Gastrocnemius medialis (tissue), 4 donors: ENCODE data around the gene KHDRBS2. TPM values are rescaled to one million over a fixed set of nuclear protein-coding genes. Genes with fewer than 3 reads are reported as not detected.

ENCODE experiments used
- ATAC-seq, 2 donors: fragments of 150-250 bp; one replicate each; pipeline ENCODE4 v1.9.1; 2016
- DNase-seq, 2 donors: peaks; one replicate each; pipeline ENCODE4 v3.0.0-alpha.2; 2019
- H3K27ac ChIP-seq, 4 donors: fragments of 200-600 bp; sonication (generic); 1 replicate in 1 of 4; 2 replicates in 3 of 4; pipeline ENCODE4 v1.5.1; 2016 to 2018; ENCODE audit warnings: mild to moderate bottlenecking in 2 of 4, moderate library complexity in 1 of 4
- H3K27me3 ChIP-seq, 3 donors: fragments of 200-600 bp; sonication (generic) in 2 of 3; 1 replicate in 1 of 3; 2 replicates in 2 of 3; pipeline versions ENCODE4 v1.5.1 to v1.6.0; 2016 to 2019; ENCODE audit warnings: mild to moderate bottlenecking in 1 of 3, moderate library complexity in 1 of 3
- H3K36me3 ChIP-seq, 2 donors: fragments of 200-600 bp; sonication (generic) in 1 of 2; one replicate each; pipeline ENCODE4 v1.5.1; 2017 to 2018
- H3K4me1 ChIP-seq, 2 donors: fragments of 200-600 bp; sonication (generic) in 1 of 2; one replicate each; pipeline ENCODE4 v1.5.1; 2016 to 2017; ENCODE audit warnings: mild to moderate bottlenecking in 2 of 2
- H3K4me3 ChIP-seq, 4 donors: fragments of 200-600 bp; sonication (generic) in 3 of 4; 1 replicate in 1 of 4; 2 replicates in 3 of 4; pipeline ENCODE4 v1.5.1; 2016 to 2019; ENCODE audit warnings: mild to moderate bottlenecking in 2 of 4
- H3K9me3 ChIP-seq, 3 donors: fragments of 200-600 bp; sonication (generic) in 2 of 3; 1 replicate in 1 of 3; 2 replicates in 2 of 3; pipeline ENCODE4 v1.5.1; 2016 to 2019
- POLR2A ChIP-seq, 2 donors: fragments of 450-650 bp; IDR thresholded peaks; one replicate each; pipeline ENCODE4 v1.6.1; 2017; ENCODE audit warnings: antibody characterized with exemption in 2 of 2, mild to moderate bottlenecking in 2 of 2, moderate library complexity in 2 of 2
- in situ Hi-C, 4 donors: fragments of 200-750 bp; cut with MboI; loops; one replicate each; pipeline versions ENCODE4 v1.15.0 to v1.8.0; 2017; ENCODE audit warnings: low sequenced_read_pairs in 4 of 4
- intact Hi-C: fragments of 100-400 bp; cut with DNase I; formaldehyde crosslinking; loops from one replicate; pipeline ENCODE4 v1.15.1; 2023; ENCODE audit warnings: low total_unique reads
- total RNA-seq, 4 donors: library from RNA; depleted of rRNA; stranded (reverse); fragments of >200 nt; gene quantifications; one replicate each; pipeline versions ENCODE4 v1.1.0 to v1.2.3, GENCODE V29; 2016
- TF ChIP-seq, protein P1 (sequence below), 5 experiments: fragments of 450-650 bp in 3 of 5; fragments of 200-600 bp in 2 of 5; sonication (generic) in 2 of 5; IDR thresholded peaks in 4 of 5; conservative IDR thresholded peaks in 1 of 5; 1 replicate in 4 of 5; 2 replicates in 1 of 5; pipeline ENCODE4 v1.5.1; 2016 to 2019; ENCODE audit warnings: antibody characterized with exemption in 5 of 5, mild to moderate bottlenecking in 3 of 5, moderate library complexity in 3 of 5

KHDRBS2 gene
- total RNA-seq, 4 donors from 2014 or later: 0.44 TPM; not detected in 3

- Histone ChIP-seq H3K4me1 (no peaks in the 10 kb centered on the region), H3K4me3 (no peak overlapping the region), H3K27ac (no peak overlapping the region), H3K27me3 (no peaks in the 10 kb centered on the region), H3K36me3 (no peaks in the 10 kb centered on the region), H3K9me3 (no peaks in the 10 kb centered on the region)
- TF ChIP-seq, protein P1, sequence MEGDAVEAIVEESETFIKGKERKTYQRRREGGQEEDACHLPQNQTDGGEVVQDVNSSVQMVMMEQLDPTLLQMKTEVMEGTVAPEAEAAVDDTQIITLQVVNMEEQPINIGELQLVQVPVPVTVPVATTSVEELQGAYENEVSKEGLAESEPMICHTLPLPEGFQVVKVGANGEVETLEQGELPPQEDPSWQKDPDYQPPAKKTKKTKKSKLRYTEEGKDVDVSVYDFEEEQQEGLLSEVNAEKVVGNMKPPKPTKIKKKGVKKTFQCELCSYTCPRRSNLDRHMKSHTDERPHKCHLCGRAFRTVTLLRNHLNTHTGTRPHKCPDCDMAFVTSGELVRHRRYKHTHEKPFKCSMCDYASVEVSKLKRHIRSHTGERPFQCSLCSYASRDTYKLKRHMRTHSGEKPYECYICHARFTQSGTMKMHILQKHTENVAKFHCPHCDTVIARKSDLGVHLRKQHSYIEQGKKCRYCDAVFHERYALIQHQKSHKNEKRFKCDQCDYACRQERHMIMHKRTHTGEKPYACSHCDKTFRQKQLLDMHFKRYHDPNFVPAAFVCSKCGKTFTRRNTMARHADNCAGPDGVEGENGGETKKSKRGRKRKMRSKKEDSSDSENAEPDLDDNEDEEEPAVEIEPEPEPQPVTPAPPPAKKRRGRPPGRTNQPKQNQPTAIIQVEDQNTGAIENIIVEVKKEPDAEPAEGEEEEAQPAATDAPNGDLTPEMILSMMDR (IDR thresholded peaks at IDR 0.05 in 4 of 5, conservative IDR thresholded peaks at IDR 0.05 in 1 of 5): no peak
- TF ChIP-seq POLR2A (IDR thresholded peaks at IDR 0.05): no peak
- ATAC-seq (no peak), DNase-seq (no peak)
- in situ Hi-C loops (no loop called here), intact Hi-C loops (no loop called here)
Observed at GRCh38 chr6:61909486-61909885, 376.5 kb downstream of the KHDRBS2 start.

DNA sequence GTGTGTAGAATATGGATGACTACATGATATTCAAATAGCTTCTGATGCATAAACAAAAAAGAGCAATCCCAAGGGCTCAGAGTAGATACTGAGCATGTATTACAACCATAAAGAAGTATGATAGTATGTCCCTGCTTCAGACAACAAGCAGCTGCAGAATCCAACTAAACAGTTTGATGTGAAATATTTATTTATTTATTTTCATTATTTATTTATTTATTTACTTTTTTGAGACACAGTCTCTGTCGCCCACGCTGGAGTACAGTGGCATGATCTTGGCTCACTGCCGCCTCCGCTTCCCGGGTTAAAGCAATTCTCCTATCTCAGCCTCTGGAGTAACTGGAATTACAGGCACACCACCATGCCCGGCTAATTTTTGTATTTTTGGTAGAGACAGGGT, 384.3 kb downstream of the KHDRBS2 start:
- TF ChIP-seq, protein P1 (IDR thresholded peaks at IDR 0.05 in 4 of 5, conservative IDR thresholded peaks at IDR 0.05 in 1 of 5): no peak
- no peak for TF ChIP-seq POLR2A (IDR thresholded peaks at IDR 0.05)
- intact Hi-C loops: no loop called here

DNA sequence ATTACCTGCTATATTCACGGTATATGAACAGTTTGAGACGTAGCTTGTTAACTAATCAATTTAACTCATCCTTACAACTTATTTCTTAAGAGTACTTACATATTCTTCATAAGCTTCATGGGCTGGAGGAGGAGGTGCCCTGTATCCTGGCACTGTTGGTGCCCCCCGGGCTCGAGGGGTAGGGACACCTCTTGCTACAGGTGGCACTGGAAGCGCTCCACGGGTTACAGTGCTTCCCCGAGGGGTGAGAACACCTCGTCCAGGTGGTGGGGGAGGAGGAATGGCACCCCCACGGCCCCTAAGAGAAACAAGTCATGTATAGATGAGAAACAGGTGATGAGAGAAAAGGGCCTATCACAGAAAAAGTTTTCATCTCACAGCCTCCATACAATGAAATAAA, 391.5 kb downstream of the KHDRBS2 start:
- no peaks in the 10 kb centered on the region for H3K4me1 ChIP-seq

More for the DNA sequence above, 384.3 kb downstream of the KHDRBS2 start:
- Histone ChIP-seq H3K4me3 (no peak overlapping the region), H3K9me3 (no peaks in the 10 kb centered on the region), H3K36me3 (no peaks in the 10 kb centered on the region), H3K27me3 (no peaks in the 10 kb centered on the region), H3K27ac (no peak overlapping the region), H3K4me1 (no peaks in the 10 kb centered on the region)
- DNase-seq (no peak), ATAC-seq (no peak)
- in situ Hi-C loops: no loop called here

GRCh38 chr6:61887423-61887822, 398.6 kb downstream of the KHDRBS2 start:
- Histone ChIP-seq H3K9me3 (no peaks in the 10 kb centered on the region), H3K4me1 (no peaks in the 10 kb centered on the region), H3K4me3 (no peak overlapping the region), H3K36me3 (no peaks in the 10 kb centered on the region), H3K27ac (no peak overlapping the region), H3K27me3 (no peaks in the 10 kb centered on the region)
- intact Hi-C loops (no loop called here), in situ Hi-C loops (no loop called here)
- TF ChIP-seq, protein P1 (IDR thresholded peaks at IDR 0.05 in 4 of 5, conservative IDR thresholded peaks at IDR 0.05 in 1 of 5): no peak
- no peak for TF ChIP-seq POLR2A (IDR thresholded peaks at IDR 0.05)
- ATAC-seq (no peak), DNase-seq (no peak)

More for the DNA sequence above, 391.5 kb downstream of the KHDRBS2 start:
- DNase-seq: no peak
- no peak overlapping the region for H3K27ac ChIP-seq
- in situ Hi-C loops (no loop called here), intact Hi-C loops (no loop called here)
- no peak for TF ChIP-seq POLR2A (IDR thresholded peaks at IDR 0.05)
- TF ChIP-seq, protein P1 (IDR thresholded peaks at IDR 0.05 in 4 of 5, conservative IDR thresholded peaks at IDR 0.05 in 1 of 5): no peak
- no peaks in the 10 kb centered on the region for H3K27me3 ChIP-seq
- no peaks in the 10 kb centered on the region for H3K9me3 ChIP-seq
- no peak for ATAC-seq
- no peak overlapping the region for H3K4me3 ChIP-seq
- no peaks in the 10 kb centered on the region for H3K36me3 ChIP-seq

- no peaks in the 10 kb centered on the region for H3K27me3 ChIP-seq
- no peak for DNase-seq
- no peaks in the 10 kb centered on the region for H3K9me3 ChIP-seq
- intact Hi-C loops (no loop called here), in situ Hi-C loops (no loop called here)
- H3K27ac ChIP-seq: no peak overlapping the region
- no peaks in the 10 kb centered on the region for H3K4me1 ChIP-seq
- no peaks in the 10 kb centered on the region for H3K36me3 ChIP-seq
- TF ChIP-seq POLR2A (IDR thresholded peaks at IDR 0.05): no peak
- TF ChIP-seq, protein P1 (IDR thresholded peaks at IDR 0.05 in 4 of 5, conservative IDR thresholded peaks at IDR 0.05 in 1 of 5): no peak
- no peak overlapping the region for H3K4me3 ChIP-seq
- ATAC-seq: no peak
Observed at GRCh38 chr6:61886608-61887259, 399.3 kb downstream of the KHDRBS2 start.
